Trophoblast cell (in vitro differentiated cells and primary cell): Measurements from ENCODE around the gene ZBTB8B.
"Not testable (repeated sequence)": the region's sequence is repeated elsewhere in the genome, so short reads cannot be mapped to it uniquely, and the experiment has no call there.

Source experiments
- DNase-seq, 2 donors: peaks; one replicate each; pipeline ENCODE4 v3.0.0-alpha.2; 2016
- H2AFZ ChIP-seq: 2 replicates; pipeline ENCODE4 v1.6.1; 2013; ENCODE audit warnings: low read length, moderate library complexity, mild to moderate bottlenecking; ENCODE audit not compliant: insufficient read depth, poor library complexity
- H2AK5ac ChIP-seq: 2 replicates; pipeline ENCODE4 v1.6.1; 2013; ENCODE audit warnings: mild to moderate bottlenecking, low read length
- H2BK120ac ChIP-seq: 2 replicates; pipeline ENCODE4 v1.6.1; 2013; ENCODE audit warnings: low read length, mild to moderate bottlenecking, moderate library complexity; ENCODE audit not compliant: insufficient read depth, poor library complexity
- H2BK12ac ChIP-seq: 2 replicates; pipeline ENCODE4 v1.6.1; 2013; ENCODE audit warnings: mild to moderate bottlenecking, low read length, moderate library complexity
- H2BK5ac ChIP-seq: 2 replicates; pipeline ENCODE4 v1.6.1; 2013; ENCODE audit warnings: low read length, low read depth, moderate library complexity, mild to moderate bottlenecking; ENCODE audit not compliant: poor library complexity
- H3K14ac ChIP-seq: 2 replicates; pipeline ENCODE4 v1.6.1; 2013; ENCODE audit warnings: mild to moderate bottlenecking, low read length
- H3K18ac ChIP-seq: 2 replicates; pipeline ENCODE4 v1.6.1; 2013; ENCODE audit warnings: mild to moderate bottlenecking, low read length
- H3K23ac ChIP-seq: 2 replicates; pipeline ENCODE4 v1.6.1; 2013; ENCODE audit warnings: low read length
- H3K27ac ChIP-seq: 2 replicates; pipeline ENCODE4 v1.5.1; 2013; ENCODE audit warnings: low read depth, mild to moderate bottlenecking, inconsistent platforms, low read length, moderate library complexity
- H3K27me3 ChIP-seq: 2 replicates; pipeline ENCODE4 v1.6.1; 2013; ENCODE audit warnings: inconsistent platforms, mild to moderate bottlenecking, low read length, moderate library complexity; ENCODE audit not compliant: insufficient read depth
- H3K36me3 ChIP-seq, 2 experiments: 1 replicate in 1 of 2; 2 replicates in 1 of 2; pipeline ENCODE4 v1.6.1; 2013; ENCODE audit warnings: low read length in 2 of 2, mild to moderate bottlenecking in 2 of 2, moderate library complexity in 1 of 2; ENCODE audit not compliant: insufficient read depth in 2 of 2, control insufficient read depth in 1 of 2
- H3K4ac ChIP-seq: 2 replicates; pipeline ENCODE4 v1.6.1; 2013; ENCODE audit warnings: low read depth, mild to moderate bottlenecking, low read length, moderate library complexity
- H3K4me1 ChIP-seq, 2 experiments: 1 replicate in 1 of 2; 2 replicates in 1 of 2; pipeline ENCODE4 v1.6.1; 2013; ENCODE audit warnings: low read length in 2 of 2, mild to moderate bottlenecking in 2 of 2, moderate library complexity in 1 of 2; ENCODE audit not compliant: insufficient read depth in 2 of 2, control insufficient read depth in 1 of 2
- H3K4me2 ChIP-seq: 2 replicates; pipeline ENCODE4 v1.6.1; 2013; ENCODE audit warnings: inconsistent platforms, mild to moderate bottlenecking, low read length, moderate library complexity
- H3K4me3 ChIP-seq: 2 replicates; pipeline ENCODE4 v1.5.1; 2013; ENCODE audit warnings: mild to moderate bottlenecking, low read depth, low read length, inconsistent platforms
- H3K79me1 ChIP-seq: one replicate; pipeline ENCODE4 v1.6.1; 2013; ENCODE audit warnings: low read length
- H3K79me2 ChIP-seq: 2 replicates; pipeline ENCODE4 v1.6.1; 2013; ENCODE audit warnings: low read length, mild to moderate bottlenecking; ENCODE audit not compliant: control insufficient read depth, insufficient read depth, poor library complexity
- H3K9ac ChIP-seq: 2 replicates; pipeline ENCODE4 v1.6.1; 2013; ENCODE audit warnings: mild to moderate bottlenecking, low read length
- H3K9me3 ChIP-seq: 2 replicates; pipeline ENCODE4 v1.6.1; 2013; ENCODE audit warnings: low read depth, mild to moderate bottlenecking, control low read depth, inconsistent platforms, low read length; ENCODE audit not compliant: insufficient read depth
- H4K12ac ChIP-seq: 2 replicates; pipeline ENCODE4 v1.6.1; 2013; ENCODE audit warnings: low read depth, mild to moderate bottlenecking, low read length, moderate library complexity
- H4K8ac ChIP-seq: 2 replicates; pipeline ENCODE4 v1.6.1; 2013; ENCODE audit warnings: low read depth, mild to moderate bottlenecking, low read length, moderate library complexity
- H4K91ac ChIP-seq: one replicate; pipeline ENCODE4 v1.6.1; 2013; ENCODE audit warnings: low read depth, mild to moderate bottlenecking, low read length, moderate library complexity
- WGBS: extraction: QIAGEN DNeasy Blood & Tissue Kit; methylation state at CpG from one replicate; pipeline ENCODE4 v1.1.7; 2013; ENCODE audit warnings: missing lambda C conversion rate; ENCODE audit not compliant: insufficient read length, insufficient coverage; ENCODE audit errors: extremely low coverage; 5-methylcytosine and 5-hydroxymethylcytosine counted together

The ZBTB8B gene

DNA sequence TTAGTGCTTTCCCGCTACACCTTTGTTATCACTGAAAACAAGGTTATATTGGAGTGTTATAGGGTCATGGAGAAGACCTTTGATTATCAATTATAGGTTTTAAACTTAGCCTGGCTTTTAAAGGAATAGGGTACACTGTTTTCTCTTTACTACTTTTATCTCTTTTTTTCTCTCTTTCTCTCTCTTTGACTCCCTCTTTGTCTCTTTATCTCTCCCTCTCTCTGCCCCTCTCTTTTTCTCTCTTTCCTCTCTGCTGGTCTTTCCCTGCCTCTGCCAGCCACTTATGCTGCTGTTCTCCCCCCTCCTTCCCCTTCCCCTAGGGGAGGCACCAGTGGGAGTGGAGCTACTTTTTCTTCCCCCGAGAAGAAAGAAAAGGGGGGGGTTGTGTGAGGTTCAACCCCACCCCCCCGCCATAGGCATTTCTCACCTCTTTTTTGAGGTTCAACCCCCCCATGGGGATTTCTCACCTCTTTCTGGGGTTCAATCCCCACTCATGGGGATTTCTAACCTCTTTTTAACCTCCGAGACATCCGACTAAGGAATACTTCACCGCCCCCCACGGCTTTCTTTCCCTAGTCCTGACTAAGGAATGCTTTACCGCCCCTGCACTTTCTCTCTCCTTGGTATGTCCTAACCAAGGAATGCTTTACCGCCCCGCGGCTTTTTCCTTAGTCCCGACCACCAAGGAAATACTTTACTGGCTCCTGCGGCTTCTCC lies 17.2 kb upstream of the ZBTB8B start:
- peaks cover 9% of the 10 kb centered on the region for H3K79me1 ChIP-seq
- H3K4ac ChIP-seq, result peak overlapping the region; percentile 75
- H2AK5ac ChIP-seq, result peak overlapping the region; percentile 54
- peaks cover 2% of the 10 kb centered on the region for H3K79me2 ChIP-seq
- peak overlapping the region; percentile 66 for H3K14ac ChIP-seq
- H3K4me3 ChIP-seq, result no peak overlapping the region
- H3K18ac ChIP-seq, result no peak overlapping the region
- no peaks in the 10 kb centered on the region for H3K27me3 ChIP-seq
- peak overlapping the region; percentile 90 for H4K91ac ChIP-seq
- peak in 1 of 2 donors; percentile 31 for DNase-seq
- H3K36me3 ChIP-seq, result no peaks in the 10 kb centered on the region
- H2BK5ac ChIP-seq, result peak overlapping the region; percentile 68
- WGBS, result no CpG with 5 or more reads among the region's 13 CpGs
- H3K4me2 ChIP-seq, result peak overlapping the region; percentile 80
- peaks cover 13% of the 10 kb centered on the region for H3K9me3 ChIP-seq
- peak overlapping the region; percentile 96 for H3K27ac ChIP-seq
- peak overlapping the region; percentile 23 for H2AFZ ChIP-seq
- H2BK12ac ChIP-seq, result peak overlapping the region; percentile 87
- H2BK120ac ChIP-seq, result peak overlapping the region; percentile 98
- H3K9ac ChIP-seq, result peak overlapping the region; percentile 59
- no peak overlapping the region for H3K23ac ChIP-seq
- H4K8ac ChIP-seq, result peak overlapping the region; percentile 70
- H4K12ac ChIP-seq, result peak overlapping the region; percentile 84
- peaks cover 3% of the 10 kb centered on the region in 2 experiments for H3K4me1 ChIP-seq

DNA sequence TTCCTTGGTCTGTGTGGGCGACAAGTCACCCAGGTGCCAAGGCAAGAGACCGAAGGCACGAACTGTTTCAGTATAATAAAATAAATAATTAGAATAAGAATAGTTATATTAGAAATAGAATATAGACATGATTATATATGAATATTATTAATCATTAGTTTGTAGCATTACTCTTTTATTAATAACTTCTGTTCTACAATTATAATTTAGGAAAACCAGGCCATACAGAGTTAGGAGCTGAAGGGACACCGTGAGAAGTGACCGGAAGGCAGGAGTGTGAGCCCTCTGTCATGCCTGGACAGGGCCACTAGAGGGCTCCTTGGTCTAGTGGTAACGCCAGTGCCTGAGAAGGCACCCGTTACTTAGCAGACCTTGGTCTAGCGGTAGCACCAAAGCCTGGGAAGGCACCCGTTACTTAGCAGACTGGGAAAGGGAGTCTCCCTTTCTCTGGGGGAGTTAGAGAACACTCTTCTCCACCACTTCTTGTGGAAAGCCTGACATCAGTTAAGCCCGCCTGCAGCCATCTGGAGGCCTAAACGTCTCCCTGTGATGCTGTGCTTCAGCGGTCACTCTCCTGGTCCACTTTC lies 16.6 kb upstream of the ZBTB8B start:
- peak; percentile 84 to 91 for DNase-seq
- not testable (repeated sequence) for H3K36me3 ChIP-seq, H2AK5ac ChIP-seq, H3K23ac ChIP-seq, H3K4me1 ChIP-seq, H3K18ac ChIP-seq, H3K4me3 ChIP-seq, H3K79me1 ChIP-seq, H3K27me3 ChIP-seq, H3K4ac ChIP-seq, H3K14ac ChIP-seq, H3K9ac ChIP-seq, H3K27ac ChIP-seq, H3K79me2 ChIP-seq, H4K12ac ChIP-seq
- Histone ChIP-seq H2BK5ac (peak overlapping the region; percentile 58), H4K8ac (peak overlapping the region; percentile 17), H4K91ac (peak overlapping the region; percentile 28), H2BK120ac (peak overlapping the region; percentile 98), H3K4me2 (peak overlapping the region; percentile 80), H3K9me3 (peaks cover 13% of the 10 kb centered on the region), H2BK12ac (peak overlapping the region; percentile 45), H2AFZ (peak overlapping the region; percentile 23)
- no CpG with 5 or more reads among the region's 12 CpGs for WGBS

DNA sequence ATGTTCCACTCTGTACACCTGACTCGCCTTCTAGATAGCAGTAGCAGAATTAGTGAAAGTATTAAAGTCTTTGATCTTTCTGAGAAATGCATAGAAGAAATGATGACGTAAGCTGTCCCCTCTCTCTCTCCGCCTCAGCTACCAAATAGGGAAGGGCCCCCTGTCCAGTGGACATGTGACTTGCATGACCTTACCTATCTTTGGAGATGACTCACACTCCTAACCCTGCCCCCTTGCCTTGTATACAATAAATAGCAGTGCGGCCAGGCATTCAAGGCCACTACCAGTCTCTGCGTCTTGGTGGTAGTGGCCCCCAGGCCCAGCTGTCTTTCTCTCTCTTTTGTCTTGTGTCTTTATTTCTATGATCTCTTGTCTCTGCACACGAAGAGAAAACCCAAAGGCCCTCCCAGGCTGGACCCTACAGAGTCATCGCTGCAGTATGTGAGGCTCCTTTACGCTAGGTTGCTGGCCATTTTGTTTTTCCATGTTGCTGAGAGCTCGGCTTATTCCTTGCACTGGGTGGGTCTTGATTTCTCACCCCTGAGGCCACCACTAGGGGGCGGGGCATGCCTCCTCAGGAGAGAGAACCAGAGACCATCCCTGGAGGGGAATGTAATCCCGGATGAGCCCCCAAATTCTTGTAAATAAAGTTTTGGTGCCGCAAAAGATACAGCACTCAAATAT lies 16.0 kb upstream of the ZBTB8B start:
- Histone ChIP-seq H3K36me3 (no peaks in the 10 kb centered on the region), H3K23ac (no peak overlapping the region), H4K91ac (no peak overlapping the region), H3K14ac (no peak overlapping the region), H3K27me3 (no peaks in the 10 kb centered on the region), H2BK12ac (peak overlapping the region; percentile 45), H3K79me1 (peaks cover 9% of the 10 kb centered on the region), H4K12ac (no peak overlapping the region), H3K9me3 (peaks cover 13% of the 10 kb centered on the region), H3K4me2 (no peak overlapping the region), H2AK5ac (no peak overlapping the region), H2BK120ac (no peak overlapping the region), H3K4me3 (no peak overlapping the region), H3K27ac (no peak overlapping the region), H3K4me1 (peaks cover 3% of the 10 kb centered on the region in 2 experiments), H2AFZ (no peak overlapping the region), H3K4ac (no peak overlapping the region), H3K79me2 (peaks cover 2% of the 10 kb centered on the region), H3K9ac (no peak overlapping the region), H4K8ac (no peak overlapping the region), H3K18ac (no peak overlapping the region), H2BK5ac (no peak overlapping the region)
- no CpG with 5 or more reads among the region's 12 CpGs for WGBS
- DNase-seq, result peak in 1 of 2 donors; percentile 56

DNA sequence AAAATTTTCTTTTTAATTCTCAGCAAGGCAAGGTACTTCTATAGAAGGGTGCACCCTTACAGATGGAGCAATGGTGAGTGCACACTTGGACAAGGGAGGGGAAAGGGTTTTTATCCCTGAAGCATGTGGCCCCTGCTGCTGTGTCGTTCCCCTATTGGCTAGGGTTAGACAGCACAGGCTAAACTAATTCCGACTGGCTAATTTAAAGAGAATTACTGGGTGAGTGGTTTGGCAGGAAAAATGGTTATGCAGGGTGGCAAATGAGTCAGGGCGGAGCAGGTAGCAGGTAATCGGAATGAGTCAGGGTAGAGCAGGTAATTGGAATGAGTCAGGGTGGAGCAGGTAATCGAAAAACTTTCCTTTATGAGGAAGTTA lies 15.4 kb upstream of the ZBTB8B start:
- H4K8ac ChIP-seq, H2BK12ac ChIP-seq, H2AK5ac ChIP-seq, H4K91ac ChIP-seq, H3K27ac ChIP-seq, H3K9ac ChIP-seq, H3K79me2 ChIP-seq, H3K36me3 ChIP-seq, H3K4me3 ChIP-seq, H3K4me2 ChIP-seq, H2BK120ac ChIP-seq, H3K18ac ChIP-seq, H3K14ac ChIP-seq, H2BK5ac ChIP-seq, H3K27me3 ChIP-seq, H3K23ac ChIP-seq, H3K4ac ChIP-seq, H3K79me1 ChIP-seq, H3K4me1 ChIP-seq, H4K12ac ChIP-seq, H2AFZ ChIP-seq: not testable (repeated sequence)
- WGBS, result no CpG with 5 or more reads among the region's 5 CpGs
- H3K9me3 ChIP-seq, result peaks cover 13% of the 10 kb centered on the region
- DNase-seq, result peak; percentile 12 to 40
